Hippocampal formation (tissue), 2 donors: ENCODE results near the gene SMIM1.

Experiments
- DNase-seq, 2 donors: peaks; one replicate each; lab custom pipeline; 2025; lab: John Stamatoyannopoulos, UW

SMIM1 gene

DNA sequence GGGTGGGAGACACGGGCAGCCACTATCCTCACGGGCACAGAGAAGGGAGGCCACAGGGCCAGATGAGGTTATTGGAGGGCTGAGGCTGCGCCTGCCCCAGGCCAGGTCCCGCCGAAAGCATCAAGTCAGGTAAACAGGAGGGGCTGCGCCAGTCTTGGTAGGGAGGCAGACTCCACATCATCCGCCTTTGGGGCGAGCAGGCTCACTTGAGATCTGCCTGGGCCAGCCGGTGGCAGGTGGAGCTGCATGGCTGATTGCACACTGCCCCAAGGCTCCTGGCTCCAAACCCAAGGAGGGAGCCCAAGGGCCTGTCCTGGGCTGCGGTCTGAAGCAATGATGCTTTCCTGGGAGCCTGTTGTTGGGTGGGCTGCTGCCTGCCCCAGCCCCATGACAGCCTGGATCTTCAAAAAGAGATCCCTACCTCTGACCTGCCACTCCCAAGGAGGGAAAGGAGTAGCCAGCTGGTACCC is 4.6 kb downstream of the SMIM1 start:
- DNase-seq: no peak

DNA sequence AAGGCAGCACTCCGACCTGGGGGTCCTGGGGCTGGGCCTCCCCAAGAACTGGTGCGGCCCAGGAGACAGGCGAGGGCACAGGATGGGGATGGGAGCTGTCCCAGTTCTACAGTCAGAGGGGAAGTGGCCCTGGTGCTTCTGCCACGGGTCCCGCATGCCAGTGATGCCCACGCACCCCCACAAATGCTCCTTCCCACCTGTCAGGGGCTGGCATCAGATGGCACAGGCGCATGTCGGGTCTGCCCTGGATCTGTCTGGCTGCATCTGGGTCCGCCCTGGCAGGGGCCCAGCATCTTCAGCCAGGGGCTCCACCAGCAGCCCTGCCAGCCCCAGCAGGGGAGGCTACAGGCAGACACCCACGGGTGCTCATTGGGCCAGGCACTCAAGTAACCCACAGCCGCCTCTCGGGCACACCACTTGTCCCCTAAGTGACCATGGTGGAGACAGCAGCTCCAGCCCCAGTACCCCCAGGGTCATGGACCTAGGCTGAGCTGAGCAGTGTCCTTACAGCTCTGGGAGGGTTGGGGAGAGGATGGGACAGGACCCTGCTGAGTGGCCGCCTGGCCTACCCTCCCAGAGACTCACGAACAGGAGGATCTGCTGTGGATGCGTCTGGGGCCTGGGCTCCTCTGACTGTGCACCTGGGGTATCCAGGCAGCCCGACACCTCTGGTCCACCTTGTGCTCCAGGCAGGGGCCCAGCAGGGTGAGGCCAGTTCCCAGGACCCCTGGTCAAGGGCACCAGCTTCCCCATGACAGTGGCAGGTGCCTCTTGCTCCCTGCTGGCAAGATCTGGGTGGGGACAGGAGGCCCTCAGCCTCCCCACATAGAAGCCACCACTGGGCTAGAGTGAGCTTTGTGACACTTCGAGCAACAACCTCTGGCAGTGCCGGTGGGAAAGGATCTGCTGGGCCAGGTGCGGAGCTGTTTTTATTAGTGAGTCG is 5.4 kb downstream of the SMIM1 start:
- no peak for DNase-seq

DNA sequence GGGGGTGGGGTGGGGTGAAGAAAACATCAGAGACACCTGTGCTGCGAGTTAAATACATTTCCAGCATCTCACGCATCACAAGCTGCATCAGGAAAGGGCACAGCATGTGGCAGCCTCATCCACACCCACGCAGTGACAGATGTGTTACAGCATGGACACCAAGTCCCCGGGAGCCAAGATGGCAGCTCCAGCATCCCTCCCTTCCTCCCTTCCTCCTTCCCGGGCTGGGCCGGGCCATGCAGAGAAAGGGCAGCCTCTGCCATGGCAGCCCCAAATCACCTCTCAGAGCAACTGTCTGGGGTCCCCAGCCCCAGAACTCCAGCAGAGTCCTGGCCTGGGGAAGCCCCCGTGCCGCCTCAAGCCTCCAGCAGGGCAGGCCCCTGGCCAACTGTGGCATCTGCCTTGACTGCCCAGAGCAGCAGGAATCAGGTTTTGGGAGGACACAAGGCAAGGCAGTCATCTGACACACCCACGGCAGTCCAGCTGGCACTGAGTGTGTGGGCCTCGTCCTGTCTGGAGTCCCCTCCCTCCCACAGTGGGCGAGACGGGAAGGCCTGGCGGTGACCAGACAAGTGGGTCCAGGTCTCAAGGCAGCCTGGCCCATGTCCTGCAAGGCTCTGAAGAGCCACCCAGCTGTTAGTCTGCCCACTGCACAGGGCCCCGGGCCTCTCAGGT is 6.2 kb downstream of the SMIM1 start:
- DNase-seq: no peak

DNA sequence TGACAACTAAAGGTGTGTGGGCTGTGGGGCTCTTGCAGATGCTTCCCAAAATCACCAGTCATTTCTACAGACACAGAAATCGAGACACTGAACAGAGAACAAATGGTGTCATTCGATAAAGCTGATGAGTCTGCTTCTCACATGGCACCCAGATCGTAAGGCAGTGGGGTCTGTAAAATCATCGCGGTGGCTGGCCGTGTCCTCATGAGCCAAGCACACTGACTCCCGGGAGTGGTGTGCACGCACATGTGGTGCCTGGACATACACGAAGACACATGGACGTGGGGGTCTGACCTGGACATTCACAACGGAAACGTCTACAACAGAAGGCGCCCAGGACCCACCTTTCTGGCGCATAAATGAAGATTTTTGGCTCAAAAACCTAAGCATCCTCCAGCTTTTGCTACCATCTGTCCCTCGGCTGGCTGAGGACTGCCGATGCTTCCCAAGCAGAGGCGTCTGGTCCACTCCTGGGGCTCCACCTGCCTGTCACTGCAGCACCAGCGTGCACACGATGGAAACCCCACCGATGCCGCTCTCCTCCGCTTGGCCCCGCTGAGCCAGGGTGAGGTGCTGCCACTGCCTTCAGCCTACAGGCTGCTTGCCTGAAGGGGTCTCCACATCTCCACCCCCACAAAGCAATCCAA is 6.8 kb downstream of the SMIM1 start:
- DNase-seq: no peak

DNA sequence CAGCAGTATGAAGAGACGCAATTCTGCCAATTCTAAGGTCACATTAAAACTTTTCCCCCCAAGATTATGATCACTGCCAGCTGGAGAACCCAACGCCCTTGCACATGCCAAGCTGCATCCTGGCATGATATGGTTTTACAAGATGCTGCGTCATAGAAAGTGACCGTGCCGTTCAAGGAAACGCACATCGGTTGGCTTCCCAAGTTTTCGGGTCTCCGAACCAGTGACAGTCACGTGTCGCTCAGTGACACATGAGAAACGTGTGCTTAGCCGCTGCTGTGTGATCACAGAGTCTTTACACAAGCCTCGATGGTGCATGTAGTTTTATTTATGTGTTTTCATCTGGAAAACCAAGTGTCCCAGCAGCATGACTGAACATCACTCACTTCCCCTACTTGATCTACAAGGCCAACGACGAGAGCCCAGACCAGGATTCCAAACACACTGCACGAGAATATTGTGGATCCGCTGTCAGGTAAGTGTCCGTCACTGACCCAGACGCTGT is 7.4 kb downstream of the SMIM1 start:
- no peak for DNase-seq

DNA sequence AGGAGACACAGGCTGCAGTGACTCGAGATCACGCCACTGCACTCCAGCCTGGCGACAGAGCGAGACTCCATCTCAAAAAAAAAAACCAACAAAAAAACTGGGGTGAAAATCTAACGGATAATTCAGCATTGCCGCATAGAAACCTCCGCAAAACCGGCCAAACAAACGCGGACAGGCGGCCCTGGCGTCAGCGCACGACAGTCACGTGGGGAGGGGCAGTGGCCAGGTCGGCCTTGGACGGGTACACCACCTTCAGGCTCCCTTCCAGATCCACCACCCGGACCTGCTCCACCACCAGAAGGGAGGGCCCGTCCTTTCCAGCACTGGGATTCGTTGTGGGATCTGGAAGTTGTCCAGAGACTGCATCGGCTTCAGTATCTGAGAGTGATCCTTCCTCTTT is 8.4 kb downstream of the SMIM1 start:
- no peak for DNase-seq

DNA sequence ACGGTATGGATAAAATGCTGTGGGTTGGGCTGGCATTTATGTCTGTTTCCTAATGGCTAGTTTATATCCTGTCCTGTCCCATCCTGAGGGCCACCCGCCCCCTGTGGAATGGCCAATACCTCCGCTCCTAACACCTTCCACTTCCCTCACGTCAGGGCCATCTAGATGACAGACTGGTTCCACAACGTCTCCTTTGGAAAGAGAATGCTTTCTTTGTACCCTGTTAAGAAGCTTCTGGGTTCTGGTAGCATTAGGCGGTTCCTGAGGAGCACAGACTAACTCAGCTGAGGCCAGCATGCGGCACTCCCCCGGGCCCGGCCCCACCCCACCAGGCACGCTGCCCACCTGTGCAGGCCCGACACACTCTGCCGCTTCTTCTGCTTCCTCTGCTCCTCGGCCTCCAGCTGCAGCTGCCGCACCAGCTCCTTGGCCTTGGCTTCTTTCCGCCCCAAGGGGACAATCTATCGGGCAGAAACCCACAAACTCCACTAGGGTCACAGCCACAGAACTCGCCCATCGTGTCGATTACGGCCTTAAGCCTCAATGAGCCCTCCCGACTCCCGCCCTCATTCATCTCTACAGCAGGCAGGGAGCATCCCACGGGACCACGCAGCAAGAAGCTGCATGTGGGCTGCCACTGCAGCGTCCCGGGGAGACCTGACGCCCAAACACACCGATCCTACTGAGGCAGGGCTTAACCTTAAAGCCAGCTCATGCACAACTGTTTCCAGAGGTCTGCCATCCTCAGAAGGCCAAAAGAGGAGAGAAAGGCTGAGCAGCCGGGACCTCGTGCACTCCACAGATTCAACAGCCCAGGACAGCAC is 11.3 kb downstream of the SMIM1 start:
- no peak for DNase-seq

DNA sequence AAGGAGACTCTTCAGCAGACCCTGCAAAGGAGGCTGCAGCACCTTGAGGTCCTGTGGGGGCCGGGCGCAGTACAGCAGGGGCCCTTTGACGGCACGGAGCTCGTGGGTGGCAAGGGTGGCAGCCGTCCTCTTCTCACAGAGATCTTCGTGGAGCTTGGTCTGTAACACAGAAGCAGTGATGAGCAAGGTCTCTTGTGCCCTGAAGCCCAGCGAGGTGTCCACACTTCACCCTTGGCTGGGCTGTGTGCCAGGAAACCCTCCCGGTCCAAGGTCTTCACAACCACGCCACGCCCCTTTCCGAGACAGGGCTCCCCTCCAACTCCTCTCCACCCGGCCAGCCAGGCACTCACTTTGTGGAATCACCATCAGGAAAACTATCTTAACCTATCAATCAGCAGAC is 12.5 kb downstream of the SMIM1 start:
- DNase-seq: no peak

DNA sequence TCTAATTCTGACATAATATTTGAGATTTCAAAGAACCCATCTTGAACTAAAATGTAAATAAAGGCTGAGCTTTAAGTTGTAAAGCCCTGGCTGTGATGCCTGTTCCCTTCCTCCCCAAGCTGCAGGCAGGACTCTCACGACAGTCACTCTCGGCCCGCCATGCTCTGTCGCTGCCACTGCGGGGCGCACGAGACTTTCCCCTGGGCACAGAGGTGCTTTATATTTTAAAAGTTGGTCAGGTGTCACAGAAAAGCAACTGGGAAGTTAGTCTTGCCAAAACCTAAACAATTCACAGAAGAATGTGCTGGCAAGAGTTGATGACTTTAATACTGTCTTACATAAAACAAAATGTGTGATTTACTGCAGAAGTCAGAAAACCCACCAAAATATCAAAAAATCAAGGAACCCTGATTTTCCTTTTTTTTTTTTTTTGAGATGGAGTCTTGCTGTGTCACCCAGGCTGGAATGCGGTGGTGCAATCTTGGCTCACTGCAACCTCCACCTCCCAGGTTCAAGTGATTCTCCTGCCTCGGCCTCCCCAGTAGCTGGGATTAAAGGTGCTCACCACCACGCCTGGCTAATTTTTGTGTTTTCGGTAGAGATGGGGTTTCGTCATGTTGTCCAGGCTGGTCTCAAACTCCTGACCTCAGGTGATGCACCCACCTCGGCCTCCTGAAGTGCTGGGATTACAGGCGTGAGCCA is 13.1 kb downstream of the SMIM1 start:
- DNase-seq: no peak

DNA sequence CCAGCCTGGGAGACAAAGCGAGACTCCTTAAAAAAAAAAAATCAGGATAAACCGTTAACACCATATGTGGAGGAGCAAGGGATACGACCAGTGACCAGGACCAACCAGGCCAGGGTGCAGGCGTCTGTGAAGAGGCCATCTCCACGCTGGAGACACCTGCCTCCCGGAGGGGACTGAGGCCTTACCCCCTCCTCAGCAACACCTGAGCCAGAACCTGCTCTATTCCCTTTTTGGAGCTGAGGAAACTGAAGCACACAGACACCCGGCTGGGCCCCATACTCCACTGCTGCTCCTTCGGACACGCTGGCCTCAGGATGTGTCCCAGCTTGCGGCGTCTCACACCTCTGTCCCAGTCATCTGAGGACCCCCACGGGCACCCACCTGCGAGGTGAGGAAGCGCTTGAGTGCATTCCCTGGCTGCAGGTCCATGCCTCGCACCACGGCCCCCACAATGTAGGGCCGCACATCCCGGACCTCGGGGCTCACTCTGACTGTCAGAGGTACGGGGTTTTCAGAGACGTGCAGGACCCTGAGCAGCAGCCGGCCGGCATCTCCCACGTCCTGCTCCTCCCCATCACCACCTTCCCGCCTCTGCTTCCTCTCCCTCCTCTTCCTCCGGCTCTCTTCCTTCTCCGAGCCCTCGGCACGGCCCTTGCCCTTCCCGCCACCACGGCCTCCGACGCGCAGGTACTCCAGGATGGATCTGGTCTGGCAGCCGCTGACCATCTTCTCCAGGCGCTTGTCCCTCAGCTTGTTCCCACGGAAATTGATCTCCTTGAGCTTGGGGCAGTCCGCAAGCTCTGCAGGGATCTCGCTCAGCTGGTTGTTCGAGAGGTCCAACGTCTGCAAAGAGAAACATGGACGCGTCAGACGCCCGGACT is 14.2 kb downstream of the SMIM1 start:
- no peak for DNase-seq

DNA sequence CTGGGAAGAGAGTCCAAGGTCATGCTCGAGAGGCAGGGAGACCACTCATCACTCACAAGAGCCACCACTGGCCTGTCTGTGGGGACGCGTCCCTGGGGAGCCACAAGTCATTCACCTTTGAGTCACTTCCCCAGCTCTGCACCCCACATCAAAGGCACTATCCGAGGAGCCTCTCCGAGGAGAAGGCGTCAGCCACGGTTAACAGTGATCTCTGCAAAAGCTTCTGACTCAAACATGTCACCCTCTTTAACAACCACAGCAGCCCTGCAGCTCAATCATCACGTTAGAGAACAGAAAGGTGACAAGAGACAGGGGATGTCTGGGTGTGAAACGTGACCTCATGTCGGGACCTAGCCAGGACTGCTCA is 14.8 kb downstream of the SMIM1 start:
- DNase-seq: no peak

DNA sequence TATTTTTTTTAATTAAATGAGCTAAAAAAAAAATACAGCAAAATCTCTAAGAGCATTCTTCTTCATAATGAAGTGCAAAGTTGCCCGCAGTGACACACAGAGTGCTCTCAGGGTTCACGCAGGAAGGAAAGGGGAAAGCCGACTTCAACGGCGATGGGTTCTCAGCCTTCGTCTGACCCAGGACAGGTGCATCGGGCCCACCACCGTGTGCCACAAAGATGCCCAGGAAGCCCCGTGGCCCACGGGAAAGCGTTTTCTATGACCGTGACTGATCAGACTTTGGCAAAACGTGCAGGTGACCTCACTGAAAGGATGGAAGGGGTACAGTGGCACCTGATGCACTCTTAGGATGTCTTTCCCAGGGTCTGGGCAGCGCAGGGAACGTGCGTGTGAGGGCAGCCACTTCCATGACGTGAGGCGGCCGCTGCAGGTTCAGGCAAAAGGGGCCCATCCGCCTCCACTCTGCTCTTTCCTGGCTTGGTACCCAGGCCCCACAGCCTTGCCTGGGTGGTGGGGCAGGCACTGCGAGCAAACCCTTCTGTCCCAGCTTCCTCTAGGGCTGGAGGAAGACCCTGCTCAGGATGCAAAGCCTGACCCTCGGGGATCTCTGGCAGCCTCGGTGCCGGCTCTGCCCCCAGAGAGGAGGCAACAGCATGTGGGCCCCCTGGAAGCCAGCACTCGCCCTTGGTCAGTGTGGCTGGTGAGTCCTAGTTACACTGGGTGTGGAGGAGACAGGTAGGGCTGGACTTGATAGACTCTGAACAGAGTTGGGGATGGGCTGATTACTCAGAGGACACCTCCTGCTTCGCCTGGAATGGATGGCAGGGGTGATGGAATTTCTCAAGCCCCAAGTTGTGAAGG is 15.4 kb downstream of the SMIM1 start:
- DNase-seq: no peak

DNA sequence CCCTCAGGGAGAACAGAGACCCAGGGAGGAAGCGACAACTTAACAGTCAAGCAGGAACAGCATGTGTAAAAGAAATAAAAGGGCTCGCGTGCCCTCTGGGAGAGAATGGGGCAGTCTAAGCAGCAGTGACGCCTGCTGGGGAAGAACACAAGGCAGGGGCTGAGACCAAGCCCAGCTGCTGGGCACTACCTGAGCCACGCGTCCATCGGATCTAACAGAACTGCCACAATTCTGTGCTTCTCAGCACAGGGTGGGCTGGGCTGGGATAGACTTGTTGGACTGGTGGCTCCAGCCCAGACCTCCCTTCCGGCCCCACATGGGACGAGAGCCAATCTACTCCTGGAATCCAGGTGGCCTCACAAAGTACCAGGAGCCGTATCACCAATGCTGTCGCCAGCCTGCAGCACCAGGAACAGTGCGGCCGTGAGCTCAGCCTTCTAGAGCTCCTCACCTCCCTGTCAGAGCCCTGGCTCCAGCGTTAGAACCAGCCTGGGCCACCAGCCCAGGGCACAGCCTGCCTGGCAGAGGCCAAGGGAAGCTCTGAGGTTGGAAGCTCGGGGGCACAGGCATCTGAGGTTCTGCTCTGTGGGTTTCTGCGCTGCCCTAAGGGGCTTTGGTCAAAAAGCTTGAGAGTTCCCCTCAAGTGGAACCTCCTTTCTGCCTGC is 16.3 kb downstream of the SMIM1 start:
- no peak for DNase-seq

DNA sequence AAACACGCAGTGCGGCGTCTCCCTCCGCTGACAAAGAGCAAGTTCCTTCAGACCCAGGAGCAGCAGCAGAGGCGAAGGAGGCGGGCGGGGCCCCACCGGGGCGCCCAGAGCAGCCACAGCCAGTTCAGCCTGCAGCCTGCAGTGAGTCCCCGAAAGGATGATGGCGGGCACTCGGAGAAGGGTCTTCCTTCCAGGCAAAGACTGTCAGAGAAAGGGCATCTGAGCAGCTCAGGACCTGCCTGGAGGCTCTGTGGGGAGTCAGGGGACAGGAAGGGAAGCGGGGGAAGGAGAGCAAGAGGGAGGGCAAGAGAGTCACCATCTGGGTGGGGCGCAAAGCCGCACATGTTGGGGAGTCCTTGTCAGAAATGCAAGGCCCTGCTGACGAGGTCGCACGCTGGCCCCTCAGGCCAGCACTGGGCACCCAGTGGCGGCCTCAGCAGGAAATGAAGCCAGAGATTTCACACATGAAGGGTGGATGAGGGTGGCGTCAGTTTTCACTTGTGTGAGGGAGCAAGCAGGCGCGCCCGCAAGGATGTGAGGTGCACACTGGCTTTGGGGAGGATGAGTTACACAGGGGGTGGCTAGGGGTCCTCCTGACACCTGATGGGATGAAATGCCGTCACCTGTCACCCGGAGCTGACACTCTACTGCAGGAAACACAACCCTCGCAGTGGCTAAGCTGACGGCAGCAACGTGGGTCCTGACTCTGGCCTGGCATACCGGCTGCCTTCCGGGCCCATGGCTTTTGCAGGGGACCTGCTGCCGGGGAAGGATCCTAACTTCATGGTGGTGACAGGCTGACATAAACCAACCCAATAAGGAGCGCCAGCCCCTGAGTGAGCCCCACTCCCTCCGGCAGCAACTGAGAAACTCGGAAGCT is 17.1 kb downstream of the SMIM1 start:
- no peak for DNase-seq

DNA sequence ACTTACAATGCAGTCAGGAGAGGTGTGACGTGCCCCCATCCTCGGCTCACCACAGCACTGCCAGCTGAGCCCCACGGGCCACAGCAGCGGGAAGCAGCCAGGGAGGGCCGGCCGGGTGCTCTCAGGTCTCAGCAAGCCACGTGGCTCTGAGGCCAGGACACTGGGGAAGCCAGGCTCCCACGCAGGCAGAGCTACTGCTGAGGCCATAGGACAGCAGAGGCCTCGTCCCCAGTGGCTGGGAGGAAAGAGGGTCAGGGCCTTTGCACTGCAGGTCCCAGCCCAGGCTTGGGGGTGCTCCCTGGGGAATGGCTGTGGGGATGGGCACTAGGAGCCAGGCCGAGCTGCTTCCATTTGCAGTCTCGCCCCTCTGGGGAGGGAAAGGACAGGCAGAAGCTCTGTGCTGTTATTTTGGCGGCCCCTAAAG is 18.0 kb downstream of the SMIM1 start:
- no peak for DNase-seq

DNA sequence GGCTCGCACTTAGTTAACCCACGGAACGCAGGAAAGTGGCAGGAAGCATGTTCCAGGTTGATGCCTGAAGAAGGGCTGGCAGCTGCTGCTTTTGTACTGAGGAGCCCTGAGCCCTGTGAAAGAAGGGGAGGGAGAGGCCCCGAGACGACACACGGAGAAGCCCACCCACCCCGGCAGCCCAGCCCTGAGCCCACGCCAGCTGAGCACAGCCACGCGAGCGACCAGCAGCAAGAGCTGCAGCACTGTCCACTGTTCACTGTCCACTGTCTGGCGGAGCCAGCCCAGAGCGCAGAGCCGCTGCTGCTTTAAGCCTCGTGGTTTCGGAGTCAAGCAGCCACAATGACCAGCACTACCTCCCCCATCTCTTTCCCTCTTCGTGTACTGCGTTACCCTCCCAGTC is 18.4 kb downstream of the SMIM1 start:
- no peak for DNase-seq

DNA sequence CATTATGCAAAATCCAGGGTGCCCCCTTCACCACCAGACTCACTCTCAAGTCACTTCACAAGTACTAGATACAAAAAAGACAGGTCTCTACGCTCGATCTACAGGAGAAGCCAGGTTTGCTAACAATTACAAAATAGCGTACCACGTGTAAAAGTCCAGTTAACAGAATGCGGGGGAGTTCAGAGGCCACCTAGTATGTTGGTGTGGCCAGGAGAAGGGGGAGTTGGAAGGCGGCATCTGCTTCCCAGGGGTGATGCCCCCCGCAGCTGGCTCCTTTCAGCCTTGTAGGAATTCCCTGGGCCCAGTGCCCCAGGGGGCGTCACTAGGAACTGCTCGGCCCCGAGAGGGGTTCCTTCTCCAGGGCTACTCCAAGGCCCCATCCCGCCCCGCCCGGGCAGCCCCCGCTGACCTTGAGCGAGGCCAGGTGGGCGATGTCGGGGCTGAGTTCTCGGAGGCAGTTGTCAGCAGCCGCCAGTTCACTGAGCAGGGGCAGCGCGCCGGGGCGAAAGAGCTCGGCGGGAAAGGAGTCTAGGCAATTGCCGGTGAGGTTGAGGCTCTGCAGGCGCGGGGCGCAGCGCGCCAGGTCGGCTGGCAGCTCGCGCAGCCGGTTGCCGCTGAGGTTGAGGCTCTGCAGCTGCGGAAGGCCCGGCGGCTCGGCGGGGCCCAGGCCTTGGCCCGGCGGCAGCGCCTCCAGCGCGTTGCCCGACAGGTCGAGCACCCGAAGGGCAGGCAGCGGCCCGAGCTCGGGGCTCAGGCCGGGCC is 23.1 kb downstream of the SMIM1 start:
- no peak for DNase-seq
